Spinal cord (tissue), 10 donors: ENCODE data around the gene TRIO. TPM values are rescaled to one million over a fixed set of nuclear protein-coding genes. Genes with fewer than 3 reads are reported as not detected.

Source experiments
- DNase-seq, 6 donors: peaks; one replicate each; pipeline versions ENCODE4 v3.0.0 to v3.0.0-alpha.2; 2013 to 2015; ENCODE audit warnings: low spot score in 6 of 6, low read depth in 4 of 6
- H3K27ac ChIP-seq: one replicate; pipeline ENCODE4 v1.5.1; 2013; ENCODE audit warnings: low read depth, low read length, control low read depth
- H3K27me3 ChIP-seq: one replicate; pipeline ENCODE4 v1.6.1; 2013; ENCODE audit warnings: low read length; ENCODE audit not compliant: control insufficient read depth, insufficient read depth
- H3K36me3 ChIP-seq: one replicate; pipeline ENCODE4 v1.6.1; 2013; ENCODE audit warnings: low read length; ENCODE audit not compliant: control insufficient read depth, insufficient read depth
- H3K4me1 ChIP-seq: one replicate; pipeline ENCODE4 v1.6.1; 2013; ENCODE audit warnings: low read length; ENCODE audit not compliant: control insufficient read depth, insufficient read depth
- H3K4me3 ChIP-seq: one replicate; pipeline ENCODE4 v1.5.1; 2013; ENCODE audit warnings: low read depth, low read length, control low read depth
- H3K9me3 ChIP-seq: one replicate; pipeline ENCODE4 v1.6.1; 2013; ENCODE audit warnings: low read length; ENCODE audit not compliant: control insufficient read depth, insufficient read depth
- WGBS: methylation state at CpG from one replicate; pipeline ENCODE4 v1.1.5; 2013; ENCODE audit warnings: missing lambda C conversion rate; ENCODE audit not compliant: insufficient coverage; 5-methylcytosine and 5-hydroxymethylcytosine counted together
- polyA plus RNA-seq, 2 donors: library from polyadenylated mRNA; unstranded; fragments of 120-200 nt; gene quantifications; one replicate each; pipeline ENCODE4 v1.2.1, GENCODE V29; 2013; ENCODE audit not compliant: insufficient read length in 2 of 2
- total RNA-seq, 2 donors: library from RNA; depleted of rRNA in 1 of 2; stranded (reverse); fragments of 120-200 nt in 1 of 2; fragments of >200 nt in 1 of 2; gene quantifications; one replicate each; pipeline versions ENCODE4 v1.2.3 to v1.2.4, GENCODE V29; 2013 to 2014
- donor health status: healthy.

TRIO gene
- total and polyA plus RNA-seq, 4 donors: 175 to 253 (median 240) TPM

DNA sequence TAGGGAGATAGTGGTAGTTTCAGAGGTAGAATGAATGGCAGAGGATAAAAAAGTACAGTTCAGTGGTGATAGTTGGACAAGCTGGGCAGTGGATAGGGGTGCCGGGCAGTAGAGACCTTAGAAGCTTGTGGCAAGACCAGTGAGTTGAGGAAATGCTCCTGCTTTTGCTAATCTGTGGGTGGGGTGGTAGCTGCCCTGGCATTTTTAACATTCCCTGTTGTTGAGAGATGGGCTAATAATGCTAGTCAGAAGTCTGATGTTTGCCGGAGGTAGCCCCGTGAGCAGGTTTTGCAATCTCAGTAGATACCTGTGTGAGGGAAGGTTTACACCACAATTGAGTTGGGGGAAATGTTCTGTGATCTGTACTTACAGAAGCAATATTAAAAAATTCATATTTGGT is 91.1 kb downstream of the TRIO start:
- Histone ChIP-seq H3K4me1 (peaks cover 4% of the 10 kb centered on the region), H3K27me3 (no peaks in the 10 kb centered on the region), H3K9me3 (no peaks in the 10 kb centered on the region), H3K36me3 (no peaks in the 10 kb centered on the region), H3K27ac (no peak overlapping the region), H3K4me3 (no peak overlapping the region)
- DNase-seq: no peak
- WGBS: 88% methylated on average over 2 of the region's 3 CpGs

DNA sequence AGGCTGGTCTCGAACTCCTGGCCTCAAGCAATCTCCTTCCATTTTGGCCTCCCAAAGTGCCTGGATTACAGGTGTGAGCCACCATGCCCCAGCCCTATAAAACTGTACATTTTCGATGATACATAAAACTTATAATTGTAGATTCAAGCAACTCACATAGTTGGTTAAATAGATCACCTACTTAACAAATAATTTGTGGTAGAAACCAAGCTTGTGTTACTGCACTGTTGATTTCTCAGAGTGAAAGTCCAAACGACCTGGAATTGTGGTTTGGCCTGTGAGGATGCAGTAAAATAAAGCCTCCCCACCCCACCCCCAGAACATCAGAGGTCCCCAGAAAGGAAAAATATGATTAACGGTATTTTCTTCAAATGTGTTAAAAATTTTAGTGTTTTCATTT is 92.7 kb downstream of the TRIO start:
- no peaks in the 10 kb centered on the region for H3K27me3 ChIP-seq
- no peak overlapping the region for H3K4me3 ChIP-seq
- H3K4me1 ChIP-seq: peaks cover 4% of the 10 kb centered on the region
- H3K9me3 ChIP-seq: no peaks in the 10 kb centered on the region
- no peaks in the 10 kb centered on the region for H3K36me3 ChIP-seq
- DNase-seq: no peak
- WGBS: 100% methylated on average over 1 of the region's 4 CpGs
- no peak overlapping the region for H3K27ac ChIP-seq

DNA sequence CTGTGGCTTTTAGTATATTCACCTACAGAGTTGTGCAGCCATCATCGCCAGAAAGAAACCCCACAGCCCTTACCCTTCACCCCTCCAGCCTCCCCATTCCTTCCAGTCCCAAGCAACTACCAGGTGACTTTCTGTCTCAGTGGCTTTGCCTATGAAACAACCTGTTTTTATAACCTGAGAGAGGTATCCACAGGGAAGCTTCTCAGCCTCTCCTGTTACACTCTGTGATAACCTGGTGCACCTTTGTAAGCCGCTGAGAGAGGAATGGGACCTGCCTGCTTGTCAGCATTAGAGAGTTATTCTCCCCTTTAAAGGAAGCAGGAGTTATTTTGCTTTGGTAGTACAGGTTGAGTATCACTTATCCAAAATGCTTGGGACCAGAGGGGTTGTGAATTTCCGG is 93.6 kb downstream of the TRIO start:
- Histone ChIP-seq H3K27ac (no peak overlapping the region), H3K27me3 (no peaks in the 10 kb centered on the region), H3K4me1 (peaks cover 4% of the 10 kb centered on the region), H3K36me3 (no peaks in the 10 kb centered on the region), H3K4me3 (no peak overlapping the region), H3K9me3 (no peaks in the 10 kb centered on the region)
- DNase-seq: no peak
- no CpG with 5 or more reads among the region's 3 CpGs for WGBS

DNA sequence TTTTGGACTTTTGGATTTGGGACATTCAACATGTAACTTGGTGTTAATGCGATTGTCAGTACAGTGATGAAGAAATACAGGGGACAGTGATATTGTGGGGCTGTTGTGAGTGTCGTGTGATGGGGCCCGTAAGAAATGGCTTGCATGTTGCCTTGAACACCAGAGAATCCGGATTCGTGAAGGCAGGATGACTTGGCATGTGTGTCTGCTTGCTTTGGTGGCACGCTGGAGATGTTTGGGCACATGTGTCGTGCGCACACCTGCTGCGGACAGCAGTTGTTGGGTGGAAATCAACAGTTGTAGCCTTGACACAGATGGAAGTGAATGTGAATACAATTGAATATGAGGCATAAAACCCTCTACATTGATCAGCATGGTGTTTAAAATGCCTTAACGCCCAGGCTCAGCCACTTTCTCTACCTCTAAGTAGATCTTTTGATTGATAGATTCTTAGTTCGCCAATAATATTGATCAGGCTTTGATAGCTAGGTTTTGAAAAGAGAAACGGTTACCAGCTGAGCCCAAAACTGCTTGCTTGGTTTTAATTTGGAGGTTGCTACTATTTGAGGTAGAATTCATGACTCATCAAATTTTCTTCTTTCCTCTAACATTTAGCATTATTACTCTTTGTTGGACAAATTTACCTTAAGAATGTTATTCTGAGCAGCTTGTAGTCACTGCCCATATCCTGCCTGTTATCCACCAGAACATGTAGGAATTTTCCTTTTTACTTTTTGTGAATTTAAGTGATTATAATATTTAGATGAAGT is 94.4 kb downstream of the TRIO start:
- 76% methylated on average over 9 of the region's 12 CpGs for WGBS
- Histone ChIP-seq H3K9me3 (no peaks in the 10 kb centered on the region), H3K27me3 (no peaks in the 10 kb centered on the region), H3K36me3 (no peaks in the 10 kb centered on the region), H3K4me1 (peaks cover 4% of the 10 kb centered on the region), H3K4me3 (no peak overlapping the region), H3K27ac (no peak overlapping the region)
- no peak for DNase-seq

DNA sequence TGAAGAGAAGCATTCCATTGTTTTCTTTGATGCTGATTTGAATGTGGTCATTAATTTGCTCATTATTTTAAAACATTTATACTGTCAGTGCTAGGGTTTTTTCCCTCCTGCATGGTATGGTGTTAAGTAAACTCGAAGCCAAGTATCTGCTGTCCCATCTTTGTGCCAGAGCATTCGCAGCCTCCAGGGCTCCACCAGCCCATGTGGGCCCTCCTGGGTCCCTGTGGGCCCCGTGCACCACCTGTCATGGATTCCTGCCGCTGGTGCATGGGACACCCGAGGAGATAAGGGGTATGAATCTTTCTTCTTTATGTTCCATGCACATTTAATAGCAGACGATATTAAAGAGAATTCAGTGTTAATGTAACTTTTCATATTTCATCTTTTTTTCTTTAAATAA is 95.1 kb downstream of the TRIO start:
- Histone ChIP-seq H3K27me3 (no peaks in the 10 kb centered on the region), H3K36me3 (no peaks in the 10 kb centered on the region), H3K9me3 (no peaks in the 10 kb centered on the region), H3K4me3 (no peak overlapping the region), H3K4me1 (peaks cover 4% of the 10 kb centered on the region), H3K27ac (no peak overlapping the region)
- WGBS: 31% methylated on average over 2 of the region's 6 CpGs
- no peak for DNase-seq

DNA sequence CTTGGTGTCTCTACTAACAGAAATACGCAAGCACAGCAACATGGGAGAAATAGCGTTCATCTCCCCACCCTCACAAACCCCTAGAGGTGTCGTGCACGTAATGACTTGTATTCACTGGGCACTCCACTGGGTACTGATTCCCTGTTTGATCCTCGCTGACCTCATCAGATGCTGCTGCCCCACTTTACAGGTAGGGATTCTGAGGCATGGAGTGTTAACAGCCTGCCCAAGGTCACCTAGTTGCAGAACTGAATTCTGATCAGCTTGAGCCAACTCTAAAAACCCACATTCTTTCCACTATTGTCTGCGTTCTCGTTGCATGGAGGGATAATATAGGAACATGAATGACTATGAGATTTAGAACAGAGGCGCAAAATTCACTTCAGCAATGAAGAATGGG is 96.3 kb downstream of the TRIO start:
- WGBS: 68% methylated on average over 5 of the region's 8 CpGs
- Histone ChIP-seq H3K27me3 (no peaks in the 10 kb centered on the region), H3K36me3 (no peaks in the 10 kb centered on the region), H3K4me1 (peaks cover 8% of the 10 kb centered on the region), H3K27ac (no peak overlapping the region), H3K4me3 (no peak overlapping the region), H3K9me3 (no peaks in the 10 kb centered on the region)
- DNase-seq: no peak

DNA sequence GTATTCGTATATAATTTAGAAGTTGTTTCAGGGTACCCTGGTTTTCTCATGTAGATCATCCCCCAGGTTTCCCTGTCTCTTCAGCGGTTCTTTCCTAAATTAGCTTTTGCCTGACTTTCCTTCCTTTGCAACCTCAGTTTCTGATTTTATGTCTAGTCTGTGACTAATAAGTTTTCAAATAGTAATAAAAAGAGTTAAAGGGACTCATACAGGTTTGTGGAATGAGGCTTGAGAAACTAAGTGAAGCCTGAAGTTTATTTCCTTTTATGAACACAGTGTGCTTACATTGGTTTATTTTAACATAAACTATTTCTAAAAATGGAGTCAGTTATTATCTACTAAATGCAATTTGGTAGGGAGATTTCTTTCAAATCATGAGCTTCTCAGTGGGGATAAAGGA is 96.8 kb downstream of the TRIO start:
- peaks cover 13% of the 10 kb centered on the region for H3K4me1 ChIP-seq
- no peak overlapping the region for H3K27ac ChIP-seq
- no peak for DNase-seq
- no peak overlapping the region for H3K4me3 ChIP-seq
- no CpG with 5 or more reads among the region's 2 CpGs for WGBS
- no peaks in the 10 kb centered on the region for H3K36me3 ChIP-seq
- no peaks in the 10 kb centered on the region for H3K27me3 ChIP-seq
- H3K9me3 ChIP-seq: no peaks in the 10 kb centered on the region

DNA sequence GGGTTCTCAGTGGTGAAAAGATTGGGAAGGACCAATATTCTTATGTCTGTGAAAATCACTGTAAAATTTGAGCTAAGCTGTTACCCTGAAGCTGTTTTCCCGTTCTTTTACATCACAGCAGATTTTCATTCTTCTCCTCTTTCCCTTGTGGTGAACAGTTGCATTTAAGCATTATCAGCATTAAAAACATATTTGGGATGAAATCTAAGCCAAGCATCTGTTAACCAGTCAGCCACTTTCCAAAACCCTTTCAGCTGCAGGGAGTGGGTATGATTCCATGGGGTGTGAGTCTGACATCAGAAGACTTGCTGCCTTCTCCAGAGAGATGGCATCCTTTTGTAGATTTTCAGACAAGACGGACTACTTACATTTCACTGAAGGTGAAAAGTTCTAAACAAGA is 97.2 kb downstream of the TRIO start:
- Histone ChIP-seq H3K27me3 (no peaks in the 10 kb centered on the region), H3K9me3 (no peaks in the 10 kb centered on the region), H3K36me3 (no peaks in the 10 kb centered on the region), H3K27ac (no peak overlapping the region), H3K4me1 (peaks cover 14% of the 10 kb centered on the region), H3K4me3 (no peak overlapping the region)
- WGBS: no CpG with 5 or more reads among the region's 2 CpGs
- no peak for DNase-seq

DNA sequence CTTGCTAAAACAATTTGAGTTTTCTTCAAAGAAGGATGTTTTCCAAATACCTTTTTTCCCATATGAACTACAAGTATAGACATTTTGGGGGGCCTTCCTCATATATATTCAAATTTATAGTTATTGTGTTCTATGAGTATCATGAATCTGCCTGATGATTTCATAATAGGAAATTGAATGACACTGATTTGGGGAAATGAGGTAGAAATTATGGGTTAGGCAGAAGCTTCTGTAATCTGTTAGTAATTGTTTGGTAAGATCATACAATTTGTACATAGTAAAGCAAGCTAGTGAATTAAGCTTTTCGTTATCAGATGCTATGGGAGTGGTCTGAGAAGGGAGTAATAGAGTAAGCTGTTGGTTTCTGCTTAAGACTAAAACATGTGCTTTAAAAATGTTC is 98.0 kb downstream of the TRIO start:
- DNase-seq: no peak
- Histone ChIP-seq H3K27me3 (no peaks in the 10 kb centered on the region), H3K4me3 (no peak overlapping the region), H3K27ac (no peak overlapping the region), H3K4me1 (peaks cover 18% of the 10 kb centered on the region), H3K36me3 (no peaks in the 10 kb centered on the region), H3K9me3 (no peaks in the 10 kb centered on the region)
- no CpG with 5 or more reads among the region's 1 CpG for WGBS

DNA sequence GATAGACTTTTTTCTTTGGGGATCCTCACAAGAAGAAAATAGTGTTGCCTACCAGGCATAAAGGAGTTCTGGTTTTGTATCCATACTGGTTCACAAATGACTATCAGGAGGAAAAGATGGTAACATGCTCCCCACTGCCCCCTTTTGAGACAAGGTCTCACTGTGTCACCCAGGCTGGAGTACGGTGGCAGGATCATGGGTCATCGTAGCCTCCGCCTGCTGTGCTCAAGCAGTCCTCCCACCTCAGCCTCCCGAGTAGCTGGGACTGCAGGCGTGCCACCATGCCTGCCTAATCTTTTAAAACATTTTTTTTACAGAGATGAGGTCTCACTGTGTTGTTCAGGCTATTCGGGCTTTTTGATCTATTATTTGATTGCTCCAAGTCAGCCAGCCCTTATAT is 99.3 kb downstream of the TRIO start:
- peaks cover 27% of the 10 kb centered on the region for H3K4me1 ChIP-seq
- DNase-seq: no peak
- no peak overlapping the region for H3K4me3 ChIP-seq
- 97% methylated on average over 3 of the region's 6 CpGs for WGBS
- no peaks in the 10 kb centered on the region for H3K27me3 ChIP-seq
- H3K36me3 ChIP-seq: no peaks in the 10 kb centered on the region
- no peaks in the 10 kb centered on the region for H3K9me3 ChIP-seq
- H3K27ac ChIP-seq: no peak overlapping the region
